Stomach smooth muscle (tissue), 2 donors: ENCODE results near the gene SHC4.
A peak's percentile ranks its signal among the peaks of the same experiment; 100 is the strongest.
"Not testable (repeated sequence)": the region's sequence is repeated elsewhere in the genome, so short reads cannot be mapped to it uniquely, and the experiment has no call there.

Experiments used
- H3K27ac ChIP-seq: one replicate; pipeline ENCODE4 v1.7.0; 2013; ENCODE audit warnings: mild to moderate bottlenecking, low read length, inconsistent platforms
- H3K27me3 ChIP-seq, 2 donors: one replicate each; pipeline ENCODE4 v1.7.0; 2013; ENCODE audit warnings: low read length in 2 of 2; ENCODE audit not compliant: insufficient read depth in 2 of 2, control insufficient read depth in 1 of 2
- H3K36me3 ChIP-seq, 2 donors: one replicate each; pipeline ENCODE4 v1.7.0; 2013; ENCODE audit warnings: low read length in 2 of 2; ENCODE audit not compliant: control insufficient read depth in 2 of 2, insufficient read depth in 2 of 2
- H3K4me1 ChIP-seq: one replicate; pipeline ENCODE4 v1.7.0; 2013; ENCODE audit warnings: low read length; ENCODE audit not compliant: control insufficient read depth, insufficient read depth
- H3K4me3 ChIP-seq, 2 donors: one replicate each; pipeline ENCODE4 v1.7.0; 2013; ENCODE audit warnings: low read length in 2 of 2
- H3K9ac ChIP-seq, 2 donors: one replicate each; pipeline ENCODE4 v1.7.0; 2013; ENCODE audit warnings: low read length in 2 of 2, mild to moderate bottlenecking in 1 of 2
- H3K9me3 ChIP-seq, 2 donors: one replicate each; pipeline ENCODE4 v1.7.0; 2013; ENCODE audit warnings: low read length in 2 of 2; ENCODE audit not compliant: control insufficient read depth in 2 of 2
- donor health status: healthy.
- donor health status: Pancreatic carcinoma.

SHC4 gene

GRCh38 chr15:48868023-48868422 lies 95.7 kb downstream of the SHC4 start:
- no peaks in the 10 kb centered on the region for H3K9me3 ChIP-seq
- H3K27me3 ChIP-seq, result no peaks in the 10 kb centered on the region
- no peak overlapping the region for H3K4me3 ChIP-seq
- peaks cover 7% of the 10 kb centered on the region for H3K4me1 ChIP-seq
- no peak overlapping the region for H3K9ac ChIP-seq
- H3K27ac ChIP-seq, result no peak overlapping the region
- no peaks in the 10 kb centered on the region for H3K36me3 ChIP-seq

GRCh38 chr15:48866141-48866563 lies 97.6 kb downstream of the SHC4 start:
- Histone ChIP-seq H3K9me3 (no peaks in the 10 kb centered on the region), H3K4me1 (peaks cover 9% of the 10 kb centered on the region), H3K4me3 (peak overlapping the region in 1 of 2 donors; percentile 15), H3K36me3 (no peaks in the 10 kb centered on the region), H3K27ac (peak overlapping the region; percentile 19), H3K9ac (peak overlapping the region in 1 of 2 donors; percentile 50), H3K27me3 (no peaks in the 10 kb centered on the region)

- H3K9ac ChIP-seq, result peak overlapping the region in 1 of 2 donors; percentile 50
- H3K4me1 ChIP-seq, result peaks cover 9% of the 10 kb centered on the region
- H3K27ac ChIP-seq, result no peak overlapping the region
- peak overlapping the region; percentile 15 to 23 for H3K4me3 ChIP-seq
- H3K36me3 ChIP-seq, result no peaks in the 10 kb centered on the region
- H3K27me3 ChIP-seq, result no peaks in the 10 kb centered on the region
- no peaks in the 10 kb centered on the region for H3K9me3 ChIP-seq
These were observed 98.2 kb downstream of the SHC4 start for GRCh38 chr15:48865370-48866079.

- Histone ChIP-seq H3K4me3 (no peak overlapping the region), H3K27me3 (no peaks in the 10 kb centered on the region), H3K9ac (no peak overlapping the region), H3K4me1 (peaks cover 9% of the 10 kb centered on the region), H3K27ac (no peak overlapping the region), H3K9me3 (no peaks in the 10 kb centered on the region), H3K36me3 (no peaks in the 10 kb centered on the region)
These were observed 101.0 kb downstream of the SHC4 start for GRCh38 chr15:48862705-48863104.

GRCh38 chr15:48861813-48862431 lies 101.8 kb downstream of the SHC4 start:
- no peak overlapping the region for H3K4me3 ChIP-seq
- no peak overlapping the region for H3K27ac ChIP-seq
- H3K9ac ChIP-seq, result no peak overlapping the region
- H3K9me3 ChIP-seq, result no peaks in the 10 kb centered on the region
- no peaks in the 10 kb centered on the region for H3K27me3 ChIP-seq
- H3K4me1 ChIP-seq, result peaks cover 9% of the 10 kb centered on the region
- no peaks in the 10 kb centered on the region for H3K36me3 ChIP-seq

GRCh38 chr15:48859426-48859825 lies 104.3 kb downstream of the SHC4 start:
- H3K9ac ChIP-seq, result no peak overlapping the region
- H3K4me3 ChIP-seq, result no peak overlapping the region
- no peak overlapping the region for H3K27ac ChIP-seq
- H3K9me3 ChIP-seq, result no peaks in the 10 kb centered on the region
- H3K36me3 ChIP-seq, result no peaks in the 10 kb centered on the region
- H3K4me1 ChIP-seq, result peaks cover 5% of the 10 kb centered on the region
- no peaks in the 10 kb centered on the region for H3K27me3 ChIP-seq

- Histone ChIP-seq H3K9me3 (no peaks in the 10 kb centered on the region), H3K4me3 (no peak overlapping the region), H3K9ac (no peak overlapping the region), H3K36me3 (no peaks in the 10 kb centered on the region), H3K27me3 (no peaks in the 10 kb centered on the region), H3K27ac (no peak overlapping the region), H3K4me1 (peaks cover 5% of the 10 kb centered on the region)
These were observed 105.3 kb downstream of the SHC4 start for GRCh38 chr15:48858401-48858800.

- no peaks in the 10 kb centered on the region for H3K27me3 ChIP-seq
These were observed 106.8 kb downstream of the SHC4 start for GRCh38 chr15:48856942-48857341.

GRCh38 chr15:48855501-48856440 lies 107.9 kb downstream of the SHC4 start:
- Histone ChIP-seq H3K9ac (no peak overlapping the region), H3K27ac (no peak overlapping the region), H3K4me1 (peaks cover 2% of the 10 kb centered on the region), H3K36me3 (no peaks in the 10 kb centered on the region), H3K27me3 (no peaks in the 10 kb centered on the region), H3K4me3 (no peak overlapping the region), H3K9me3 (no peaks in the 10 kb centered on the region)

More at GRCh38 chr15:48856942-48857341, 106.8 kb downstream of the SHC4 start:
- H3K9ac ChIP-seq, result no peak overlapping the region
- H3K27ac ChIP-seq, result no peak overlapping the region
- H3K36me3 ChIP-seq, result no peaks in the 10 kb centered on the region
- H3K9me3 ChIP-seq, result no peaks in the 10 kb centered on the region
- H3K4me1 ChIP-seq, result peaks cover 5% of the 10 kb centered on the region
- no peak overlapping the region for H3K4me3 ChIP-seq

GRCh38 chr15:48854434-48854833 lies 109.3 kb downstream of the SHC4 start:
- H3K9ac ChIP-seq, H3K27ac ChIP-seq, H3K27me3 ChIP-seq, H3K9me3 ChIP-seq, H3K4me1 ChIP-seq, H3K36me3 ChIP-seq, H3K4me3 ChIP-seq: not testable (repeated sequence)
